Stimulated activated CD8-positive, alpha-beta memory T cell treated with anti-CD3 and anti-CD28 coated beads, Interleukin-7, amount 100 ng/mL, for 24 hours (primary cell): ENCODE measurements around the gene TEX261.

Source experiments
- DNase-seq: peaks from one replicate; pipeline ENCODE4 v3.0.0-alpha.2; 2020; ENCODE audit warnings: low read depth

TEX261 gene

DNA sequence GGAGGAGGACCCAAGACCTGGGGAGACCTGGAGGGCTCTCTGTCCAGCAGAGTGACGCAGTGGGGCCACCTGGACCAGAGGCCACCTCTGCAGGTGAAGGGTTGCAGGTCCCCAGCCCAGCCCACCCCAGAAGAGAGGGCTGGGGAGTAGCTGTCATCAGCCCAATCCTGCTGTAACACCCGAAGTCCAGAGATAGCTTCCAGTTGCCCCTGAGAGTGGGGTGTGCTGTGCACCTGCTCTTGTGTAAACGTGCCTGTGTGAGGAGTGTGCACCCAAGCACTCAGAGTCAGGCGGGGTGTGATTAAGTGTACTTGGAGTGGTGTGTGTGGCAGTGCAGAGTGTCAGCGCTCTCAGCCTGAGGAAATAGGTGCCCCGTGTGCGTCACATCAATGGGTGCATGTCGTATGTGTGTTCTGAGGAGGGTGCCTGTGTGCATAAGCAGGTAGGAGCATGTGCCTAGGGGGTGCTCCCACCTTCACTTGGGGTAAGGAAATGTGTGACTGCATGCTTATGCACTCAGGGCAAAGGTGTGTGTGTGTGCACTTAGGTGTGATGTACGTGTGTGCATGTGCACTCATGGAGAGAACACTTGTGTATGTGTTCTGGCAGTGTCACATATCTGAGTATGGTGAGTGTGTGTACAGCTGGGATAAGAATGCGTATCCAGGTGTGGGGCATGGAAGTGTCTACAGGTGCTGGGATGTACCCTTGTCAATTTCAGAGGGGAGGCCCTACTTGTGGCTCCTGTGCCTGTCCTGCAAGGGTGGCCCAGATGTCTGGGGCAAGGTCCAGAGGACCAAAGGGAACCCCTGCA, 58.3 kb downstream of the TEX261 start:
- no peak for DNase-seq
